Muscle of arm (tissue), 12 donors: ENCODE measurements around the gene KIAA0930. TPM values are rescaled to one million over a fixed set of nuclear protein-coding genes. Genes with fewer than 3 reads are reported as not detected.

Source experiments
- DNase-seq: peaks from one replicate; pipeline ENCODE4 v3.0.0-alpha.2; 2013
- polyA plus RNA-seq, 12 donors: library from polyadenylated mRNA; unstranded; fragments of 120-200 nt; gene quantifications; one replicate each; pipeline ENCODE4 v1.2.1, GENCODE V29; 2013; ENCODE audit not compliant: insufficient read length in 12 of 12

KIAA0930 gene
- polyA plus RNA-seq, 12 donors = 10.9 to 42.3 (median 14.1) TPM; not detected in 1

DNA sequence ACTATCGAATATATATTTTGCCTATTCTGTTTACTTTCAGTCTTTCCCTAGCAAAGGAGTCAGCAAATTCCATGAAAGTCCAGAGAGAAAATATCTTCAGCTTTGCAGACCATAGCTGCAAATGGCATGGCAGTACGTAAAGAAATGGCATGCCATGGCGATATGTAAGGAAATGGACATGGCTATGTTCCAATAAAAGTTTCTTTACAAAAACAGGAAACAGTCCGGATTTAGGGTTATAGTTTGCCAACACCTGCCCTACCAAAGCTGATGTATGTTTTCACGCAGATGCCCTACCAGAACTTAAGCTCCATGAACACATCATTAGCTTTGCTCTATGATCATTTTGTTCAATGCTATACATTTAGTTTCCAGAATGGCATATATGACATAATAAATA lies 19.5 kb downstream of the KIAA0930 start:
- DNase-seq = no peak

DNA sequence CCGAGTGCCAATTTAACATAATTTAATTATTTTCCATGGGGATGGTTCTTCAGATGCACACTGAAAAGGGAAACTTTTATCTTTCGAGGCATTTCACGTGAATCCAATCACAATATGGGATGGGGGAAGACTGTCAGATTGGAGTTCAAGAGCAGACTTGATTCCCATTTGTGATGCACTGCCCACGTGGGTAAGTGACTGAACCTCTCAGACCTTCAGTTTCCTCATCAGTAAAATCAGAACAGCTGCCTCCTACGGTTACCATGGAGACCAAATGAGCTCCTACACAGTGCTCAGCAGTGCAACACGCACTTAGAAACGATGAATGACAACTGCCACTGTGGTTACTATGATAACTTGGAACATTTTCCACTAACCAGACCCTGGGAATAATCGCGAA lies 21.7 kb downstream of the KIAA0930 start:
- no peak for DNase-seq

DNA sequence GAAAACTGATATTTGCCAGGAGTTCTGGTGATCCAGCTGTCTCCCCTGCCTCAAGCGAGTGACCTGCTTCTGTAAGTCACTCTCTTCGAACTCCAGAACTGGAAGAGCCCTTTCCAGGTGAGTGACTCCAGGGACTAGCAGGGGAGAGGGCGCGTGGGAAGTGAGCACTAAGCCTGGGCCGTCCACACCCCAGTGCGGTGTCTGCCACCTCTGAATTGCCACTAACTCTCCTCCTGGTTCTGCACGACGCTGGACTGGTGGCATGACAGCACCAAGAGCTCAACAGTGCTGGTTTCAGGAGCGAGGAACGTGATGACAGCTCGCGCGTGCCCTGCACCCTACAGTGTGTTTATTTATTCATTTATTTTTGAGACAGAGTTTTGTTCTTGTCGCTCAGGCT lies 22.9 kb downstream of the KIAA0930 start:
- DNase-seq = no peak

DNA sequence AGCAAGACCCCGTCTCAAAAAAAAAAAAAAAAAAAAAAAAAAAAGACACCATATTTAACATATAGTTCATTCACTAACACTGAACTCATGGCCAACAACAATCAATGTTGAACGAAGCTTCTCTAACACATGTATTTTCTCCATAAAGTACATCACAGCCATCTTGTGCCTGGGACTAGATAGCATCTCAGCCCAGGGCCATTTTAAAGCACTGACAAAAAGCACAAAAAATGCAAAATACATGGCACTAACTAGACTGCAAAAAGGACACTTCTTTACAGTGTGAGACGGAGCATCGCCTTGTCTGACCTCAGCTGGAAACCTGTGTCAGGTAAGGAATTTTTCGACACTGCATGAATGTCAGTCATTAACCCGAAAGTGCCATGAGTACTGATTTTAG lies 23.3 kb downstream of the KIAA0930 start:
- no peak for DNase-seq

DNA sequence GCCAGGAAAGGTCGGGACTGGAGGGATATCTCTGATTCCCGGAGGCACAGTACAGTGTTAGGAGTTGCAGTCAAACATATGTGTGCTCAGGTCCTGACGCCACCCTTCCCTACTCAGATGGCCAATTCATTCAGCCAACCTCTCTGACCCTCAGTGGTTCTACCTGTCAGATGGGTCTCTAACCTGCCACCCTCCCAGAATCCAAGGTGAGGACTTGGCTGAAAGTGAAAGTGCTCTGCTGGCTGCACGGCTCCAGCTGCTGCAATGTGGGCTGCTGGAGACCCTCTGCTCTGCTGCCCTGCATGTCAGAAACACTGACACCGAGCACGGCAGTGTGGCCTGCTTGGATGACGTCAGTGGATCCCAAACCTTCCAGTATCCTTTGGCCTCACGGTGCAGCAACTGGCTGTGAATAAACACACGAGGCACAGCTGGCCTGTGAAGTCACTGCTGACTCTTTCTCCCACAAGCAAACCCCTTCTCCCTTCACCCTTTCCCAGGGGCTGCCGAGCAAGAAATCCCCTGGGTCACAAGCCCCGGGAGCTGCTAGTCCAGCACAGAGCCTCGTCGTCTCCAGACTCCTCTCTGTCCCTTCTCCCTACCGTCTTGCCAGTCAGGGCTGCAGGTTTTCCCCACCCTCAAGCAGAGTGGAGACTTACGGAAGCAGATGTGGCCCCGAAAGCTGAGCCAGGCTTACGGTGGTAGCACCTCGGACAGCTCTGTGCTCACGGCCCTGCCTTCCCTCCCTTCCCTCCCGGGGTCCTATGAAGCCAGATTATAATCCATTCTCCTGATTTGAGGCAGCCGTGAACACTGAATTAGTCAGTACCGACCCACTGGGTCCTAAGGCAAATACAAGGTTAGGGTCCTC lies 24.3 kb downstream of the KIAA0930 start:
- no peak for DNase-seq

DNA sequence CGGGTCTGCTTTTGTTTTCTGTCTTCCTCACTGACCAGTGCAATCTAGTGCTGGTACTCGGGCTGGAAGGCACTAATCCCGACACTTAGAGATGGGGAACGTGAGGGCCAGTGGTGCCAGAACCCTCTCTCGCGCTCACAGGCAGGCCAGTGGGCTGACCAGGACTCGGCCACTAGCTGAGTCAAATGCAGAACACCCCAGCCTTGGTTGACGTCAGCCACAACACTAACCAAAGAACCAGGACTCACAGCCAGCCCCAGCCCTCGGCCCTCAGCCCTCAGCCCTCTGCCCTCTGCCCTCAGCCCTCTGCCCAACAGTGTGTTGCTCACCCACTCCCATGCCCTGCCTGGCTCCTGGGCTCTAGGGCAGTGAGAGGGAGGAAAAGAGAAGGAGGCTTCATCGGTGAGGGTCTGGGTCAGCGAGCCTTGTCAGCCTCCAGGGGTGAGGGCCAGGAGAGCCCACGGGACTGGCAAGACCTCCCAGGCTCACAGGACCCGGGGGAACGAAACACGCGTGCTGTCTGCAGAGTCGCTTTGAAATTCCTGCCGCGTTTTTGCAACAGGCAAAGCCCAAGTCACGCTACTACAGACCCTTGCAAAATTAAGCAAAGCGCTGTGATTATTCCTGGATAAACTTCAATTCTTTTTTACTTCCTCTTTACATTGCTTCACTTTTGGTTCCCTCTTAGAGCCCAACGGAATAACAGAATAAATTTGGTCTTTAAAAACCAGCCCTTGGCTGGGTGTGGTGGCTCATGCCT lies 27.5 kb downstream of the KIAA0930 start:
- no peak for DNase-seq

DNA sequence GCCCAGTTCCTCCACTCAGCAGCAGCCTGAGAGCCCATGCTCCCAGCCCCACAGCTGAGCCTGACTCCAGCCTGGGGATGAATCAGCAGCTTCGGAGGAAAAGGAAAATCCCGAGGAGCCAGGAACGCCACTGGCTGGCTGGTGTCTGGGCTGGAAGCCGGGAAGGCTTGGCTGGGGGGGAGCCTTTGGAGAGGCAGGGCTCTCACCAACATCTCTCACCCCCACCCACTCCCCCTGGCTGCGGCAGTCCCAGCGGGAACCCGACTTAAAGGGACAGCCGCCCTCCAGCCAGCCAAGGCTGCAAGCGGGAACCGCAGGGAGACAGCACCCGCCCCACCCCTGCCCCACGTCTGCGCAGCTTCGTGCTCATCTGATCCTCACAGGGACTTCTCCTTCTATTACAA lies 28.4 kb downstream of the KIAA0930 start:
- DNase-seq = peak; percentile 51

DNA sequence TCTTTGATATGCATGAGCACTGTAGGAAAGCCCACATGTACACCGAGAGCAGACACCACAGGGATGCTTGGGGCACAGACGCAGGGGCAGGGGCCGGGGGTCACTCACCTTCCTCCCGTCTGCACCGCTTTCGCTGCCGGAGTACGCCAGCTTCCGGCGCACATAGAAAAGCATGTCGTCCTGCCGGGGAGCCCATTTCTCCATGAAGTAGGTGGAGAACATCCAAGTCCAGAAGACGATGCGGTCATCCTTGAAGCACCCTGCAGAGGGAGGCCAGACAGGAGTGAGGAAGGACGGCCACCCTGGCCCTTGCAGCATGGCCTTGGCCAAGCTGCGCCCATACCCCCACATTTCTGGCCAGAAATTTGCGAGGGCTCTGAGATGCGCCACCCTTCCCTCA lies 28.8 kb downstream of the KIAA0930 start:
- no peak for DNase-seq

DNA sequence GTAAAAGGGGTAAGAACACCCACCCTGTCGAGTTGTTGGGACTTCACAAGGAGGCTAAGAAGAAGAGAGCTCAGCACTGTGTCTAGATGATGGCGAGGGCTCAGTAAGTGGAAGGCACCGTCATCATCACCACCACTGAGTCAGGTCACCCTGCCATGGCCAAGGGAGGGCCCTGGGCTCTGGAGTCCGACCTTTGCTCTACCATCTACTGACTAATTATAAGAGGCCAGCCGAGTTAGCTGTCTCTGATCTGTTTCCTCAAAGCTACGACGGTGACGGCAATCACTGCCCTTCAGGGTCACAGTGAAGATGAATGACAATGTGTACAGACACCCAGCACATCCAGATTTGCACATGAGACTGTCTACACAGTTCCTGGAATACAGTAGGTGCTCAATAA lies 29.3 kb downstream of the KIAA0930 start:
- DNase-seq = no peak

DNA sequence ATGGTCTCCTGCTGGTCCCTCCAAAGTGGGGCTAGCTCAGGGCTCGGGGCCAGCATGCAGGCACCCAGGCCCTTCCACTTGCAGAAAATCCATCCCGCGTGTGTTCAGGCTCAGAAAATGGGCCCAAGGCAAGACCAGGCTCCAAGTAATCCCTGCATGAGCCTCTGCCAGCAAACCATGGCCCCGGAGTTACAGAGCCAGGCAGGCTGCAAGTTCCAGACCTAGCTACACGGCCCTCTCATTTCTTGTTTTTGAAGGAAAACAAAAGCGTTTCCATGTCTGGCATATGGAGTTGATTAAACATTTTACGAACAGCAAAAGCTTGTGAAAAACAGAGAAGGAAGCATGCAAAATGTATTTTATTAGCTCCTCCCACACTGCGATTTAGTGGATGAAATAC lies 29.7 kb downstream of the KIAA0930 start:
- DNase-seq = peak; percentile 59

DNA sequence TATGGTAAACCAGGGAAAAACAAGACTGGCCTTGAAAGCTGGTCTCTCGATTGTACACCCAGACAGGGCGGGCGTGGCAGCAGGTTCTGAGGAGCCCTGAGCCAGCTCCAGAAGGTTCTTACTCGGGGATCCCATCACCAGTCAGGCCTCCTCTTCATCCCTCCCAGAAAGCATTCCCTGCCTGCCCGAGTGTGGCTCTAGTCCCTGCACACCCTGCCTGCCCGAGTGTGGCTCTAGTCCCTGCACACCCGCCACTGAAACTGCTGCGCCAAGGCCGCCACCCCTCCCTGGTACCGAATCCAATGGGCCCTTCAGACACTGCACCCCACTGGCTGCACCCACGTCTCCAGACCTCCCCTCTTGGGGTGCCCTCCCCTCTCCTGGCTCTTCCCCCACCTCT lies 30.1 kb downstream of the KIAA0930 start:
- DNase-seq = no peak

DNA sequence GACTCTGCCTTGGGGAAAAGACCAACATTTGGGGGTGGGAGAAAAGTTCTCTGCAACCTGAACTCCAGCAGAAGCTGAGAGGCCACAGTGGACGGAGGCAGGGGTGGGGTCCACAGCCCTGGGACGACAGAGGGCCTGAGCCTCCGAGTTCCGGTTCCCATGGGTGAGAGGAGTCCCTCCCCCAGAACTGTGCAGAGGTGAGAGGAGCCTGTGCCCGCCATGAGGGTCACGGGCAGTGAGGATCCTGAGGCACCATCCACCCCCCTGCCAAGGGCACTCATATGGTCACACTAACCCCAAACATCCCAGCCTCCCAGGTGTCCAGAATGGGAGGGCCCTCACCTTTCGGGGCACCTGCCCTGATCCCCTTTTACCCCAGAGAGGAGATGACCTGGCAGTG lies 30.5 kb downstream of the KIAA0930 start:
- DNase-seq = no peak

DNA sequence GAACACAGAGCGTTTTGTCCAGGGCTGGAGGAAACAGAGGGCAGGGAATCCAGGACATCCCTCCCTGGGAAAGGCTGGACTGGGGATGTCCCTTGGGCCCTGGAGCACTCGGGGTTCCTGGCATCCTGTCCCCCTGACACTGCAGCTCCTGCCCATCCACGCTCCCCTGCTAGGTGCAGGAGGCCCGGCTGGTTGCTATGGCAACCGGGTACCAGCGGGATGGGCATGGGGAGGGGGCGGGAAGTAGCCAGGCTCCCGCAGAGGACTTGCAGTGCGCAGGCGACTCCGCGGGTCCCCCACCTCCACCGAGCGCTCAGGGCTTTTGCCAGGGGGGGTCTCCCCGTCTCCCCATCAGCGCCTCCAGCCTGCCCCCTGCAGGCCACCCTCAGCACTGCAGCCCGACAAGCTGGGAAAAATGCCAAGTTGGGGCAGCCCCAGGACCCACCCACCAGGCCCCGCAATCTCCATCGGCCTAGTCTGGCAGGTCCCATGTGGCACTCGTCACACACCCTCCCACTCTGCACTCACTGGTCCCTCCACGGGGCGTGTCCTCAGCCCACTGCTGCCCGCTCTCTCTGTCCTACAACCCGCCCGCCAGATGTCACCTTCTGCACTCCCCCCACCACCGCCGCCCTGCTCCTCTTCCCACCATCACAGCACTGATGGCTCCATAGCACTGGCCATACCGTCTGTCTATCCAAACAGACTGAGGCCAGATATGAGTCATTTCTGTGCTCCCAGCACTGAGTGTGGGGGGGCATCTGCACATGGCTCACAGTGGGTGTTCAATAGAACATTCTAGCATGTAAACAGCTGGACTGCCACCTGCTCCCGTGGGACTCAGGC lies 31.5 kb downstream of the KIAA0930 start:
- DNase-seq = no peak

DNA sequence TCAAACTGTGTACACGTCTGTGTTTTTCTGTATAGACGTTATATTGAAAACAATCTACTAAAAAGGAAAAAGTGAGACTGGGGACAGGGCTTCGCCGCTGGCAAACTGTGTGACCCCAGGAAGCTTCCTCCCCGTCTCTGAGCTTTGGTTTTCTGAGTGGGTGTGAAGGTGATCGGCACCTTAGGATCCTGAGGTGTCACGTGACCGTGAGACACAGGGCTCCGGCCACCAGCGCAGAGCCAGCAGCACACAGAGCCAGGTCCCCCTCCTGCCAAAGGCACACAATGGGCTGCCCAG lies 32.0 kb downstream of the KIAA0930 start:
- no peak for DNase-seq

DNA sequence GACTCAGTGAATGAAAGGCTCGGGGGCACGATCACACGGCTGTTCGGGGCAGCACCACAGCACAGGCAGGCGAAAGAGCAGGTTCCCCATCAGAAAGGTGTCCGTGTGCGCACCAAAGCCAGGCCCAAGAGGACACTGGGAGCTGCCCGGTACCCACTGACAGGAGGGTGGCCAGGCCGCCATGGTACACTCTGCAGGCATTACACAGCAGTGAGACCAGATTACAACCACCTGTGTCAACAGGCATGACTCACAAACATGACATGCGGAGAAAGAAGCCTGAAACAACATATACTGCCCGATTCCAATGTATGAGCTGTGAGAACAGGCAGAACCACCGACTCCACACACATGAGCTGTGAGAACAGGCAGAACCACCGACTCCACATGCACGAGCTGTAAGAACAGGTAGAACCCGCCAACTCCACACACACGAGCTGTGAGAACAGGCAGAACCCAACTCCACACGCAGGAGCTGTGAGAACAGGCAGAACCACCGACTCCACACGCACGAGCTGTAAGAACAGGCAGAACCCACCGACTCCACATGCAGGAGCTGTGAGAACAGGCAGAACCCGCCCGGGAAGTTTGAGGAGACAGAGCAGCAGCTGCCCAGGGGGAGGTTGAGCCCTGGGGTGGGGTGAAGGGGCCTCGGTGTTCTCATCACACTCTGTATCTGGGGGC lies 32.6 kb downstream of the KIAA0930 start:
- no peak for DNase-seq

DNA sequence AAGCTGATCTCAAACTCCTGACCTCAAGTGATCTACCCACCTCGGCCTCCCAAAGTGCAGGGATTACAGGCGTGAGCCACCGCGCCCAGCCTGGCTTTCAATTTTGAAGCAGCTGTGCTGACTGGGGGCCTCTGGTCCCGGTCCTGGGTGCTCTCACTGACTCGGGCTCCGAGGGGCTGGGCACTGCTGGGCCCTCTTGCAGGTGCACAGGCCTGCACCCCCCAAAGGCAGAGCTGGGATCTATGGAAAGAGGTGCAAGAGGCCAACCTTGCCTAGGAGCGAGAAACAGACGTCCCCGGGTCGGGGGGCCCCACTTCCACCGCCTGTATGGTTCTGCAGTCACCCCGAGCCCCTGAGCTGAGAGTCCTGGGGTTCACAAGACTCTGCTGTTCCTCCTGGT lies 33.2 kb downstream of the KIAA0930 start:
- no peak for DNase-seq

DNA sequence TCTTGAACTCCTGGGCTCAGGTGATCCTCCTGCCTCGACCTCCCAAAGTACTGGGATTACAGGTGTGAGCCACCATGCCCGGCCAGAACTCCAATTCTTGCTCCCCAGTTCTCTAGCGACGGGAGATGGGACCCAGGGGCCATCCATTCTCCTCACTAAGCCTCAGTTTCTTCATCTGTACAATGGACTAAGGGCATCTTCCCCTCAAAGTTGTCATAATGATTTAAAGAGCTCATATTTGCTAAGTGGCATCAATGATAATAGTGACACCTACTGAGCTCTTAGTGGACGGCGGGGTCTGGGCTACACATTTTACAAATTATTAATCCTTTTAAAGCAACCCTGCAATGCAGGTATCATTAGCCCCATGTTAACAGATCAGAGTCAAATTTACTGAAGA lies 34.5 kb downstream of the KIAA0930 start:
- no peak for DNase-seq

DNA sequence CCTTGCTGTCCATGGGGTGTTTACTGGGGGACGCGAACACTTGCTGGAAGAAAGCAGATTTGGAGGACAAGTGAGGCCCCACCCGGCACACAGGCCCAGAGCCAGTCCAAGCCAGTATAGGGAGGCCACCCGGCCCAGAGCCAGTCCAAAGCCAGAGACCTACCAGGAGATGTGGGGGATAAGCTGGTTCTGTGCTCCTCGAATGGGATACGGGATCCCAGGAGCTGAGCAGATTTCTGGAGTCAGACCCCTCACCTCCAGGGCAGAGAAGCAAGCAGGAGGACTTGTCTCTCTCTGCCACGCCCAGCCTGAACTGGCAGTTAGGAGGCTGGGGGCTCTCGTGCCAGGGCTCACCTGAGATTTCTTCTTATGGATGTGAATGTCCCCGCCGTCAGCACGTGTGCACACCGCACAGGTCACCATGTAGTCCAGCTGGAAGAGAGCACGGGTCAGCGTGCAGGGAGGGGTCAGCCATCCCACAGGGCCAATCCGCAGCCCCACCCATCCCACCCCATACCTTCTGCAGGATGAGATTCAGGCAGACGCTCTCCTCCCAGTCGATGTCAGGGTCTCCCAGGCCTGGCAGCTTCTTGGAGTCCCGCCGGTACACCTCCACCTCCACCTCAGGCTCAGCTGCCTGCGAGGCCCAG lies 35.3 kb downstream of the KIAA0930 start:
- DNase-seq = no peak

DNA sequence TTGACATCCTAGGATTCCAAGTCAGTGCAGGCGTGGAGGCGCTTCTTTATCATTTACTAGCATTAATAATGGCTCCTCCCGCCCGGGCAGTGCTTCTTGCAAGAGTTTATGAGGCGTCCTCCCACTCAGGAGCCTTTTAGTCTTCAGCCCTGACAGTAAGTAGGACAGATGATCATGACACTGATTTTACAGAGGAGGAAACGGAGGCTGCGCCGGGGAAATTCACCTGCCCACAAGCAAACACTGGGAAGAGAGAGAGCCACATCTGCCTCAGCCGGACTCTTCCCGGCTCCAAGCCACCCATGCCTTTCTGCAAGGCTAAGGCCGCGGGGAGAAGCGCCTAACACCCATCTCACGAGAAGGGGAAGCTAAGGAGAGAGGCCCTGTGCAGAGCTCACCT lies 35.9 kb downstream of the KIAA0930 start:
- no peak for DNase-seq

DNA sequence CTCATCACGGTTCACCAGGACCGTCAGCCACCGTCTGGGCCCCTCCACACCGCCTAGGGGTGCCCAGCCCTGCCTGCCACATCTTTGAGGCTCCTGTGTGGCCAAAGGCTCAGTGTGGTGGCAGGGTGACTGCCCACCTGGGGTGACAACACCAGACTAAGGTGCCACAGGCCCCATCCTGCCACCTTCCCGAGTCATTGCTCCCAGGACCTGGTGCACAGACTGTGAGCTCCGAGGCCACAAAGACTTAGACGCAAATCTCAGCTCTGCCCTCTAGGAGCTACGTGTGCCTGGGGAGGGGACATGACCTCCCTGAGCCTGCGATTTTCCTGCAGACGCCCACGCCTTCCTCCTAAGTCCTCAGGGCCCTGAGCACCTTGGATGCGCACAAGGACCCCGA lies 36.5 kb downstream of the KIAA0930 start:
- DNase-seq = no peak

DNA sequence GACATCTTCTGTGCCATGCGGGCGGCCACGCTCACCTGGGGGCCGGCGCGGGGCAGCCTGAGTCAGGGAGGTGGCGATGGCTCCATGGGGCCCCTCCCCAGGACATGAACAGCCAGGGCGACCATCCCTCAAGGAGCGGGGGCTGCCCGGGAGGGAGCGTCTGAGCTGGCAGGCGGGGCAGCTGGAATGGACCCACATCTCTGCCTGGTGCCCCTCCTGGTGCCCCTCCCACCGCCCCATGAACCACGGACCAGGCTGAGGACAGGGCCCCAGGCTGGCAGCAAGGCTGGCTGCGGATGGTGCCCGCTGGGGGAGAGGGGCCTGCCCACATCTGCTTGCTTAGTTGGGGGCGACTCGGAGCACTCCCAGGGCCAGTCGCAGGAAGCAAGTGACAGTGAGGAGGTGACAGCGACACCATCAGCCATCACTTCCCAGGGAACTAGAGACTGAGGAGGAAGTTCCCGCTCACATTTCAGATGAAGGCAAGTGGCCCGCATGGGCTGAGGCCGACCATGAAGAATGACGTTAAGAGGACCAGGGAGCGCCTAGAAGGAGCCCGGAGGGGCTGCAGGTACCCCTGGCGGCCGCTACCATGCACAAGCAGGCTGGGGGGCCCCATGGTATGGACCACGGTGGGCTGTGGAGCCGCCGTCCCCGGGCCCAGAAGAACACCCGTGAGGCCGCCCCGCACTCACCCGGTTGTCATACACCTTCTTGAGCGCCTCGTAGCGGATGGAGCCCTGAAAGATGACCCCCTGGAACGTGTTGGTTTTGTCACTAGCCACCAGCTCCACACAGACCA lies 37.3 kb downstream of the KIAA0930 start:
- DNase-seq = no peak
